Liver (tissue), 3 donors: ENCODE measurements around the gene TOB1.

Source experiments
- CTCF ChIP-seq: fragments of 150-350 bp; IDR thresholded peaks from 2 replicates; pipeline ENCODE4 v1.5.1; 2017; ENCODE audit warnings: improper control_type of control experiment, low read depth, low read length; ENCODE audit not compliant: missing input control
- EGR1 ChIP-seq, 2 donors: IDR thresholded peaks; 2 replicates each; pipeline ENCODE4 v1.6.1; 2016 to 2018; ENCODE audit warnings: antibody characterized with exemption in 2 of 2, low read depth in 2 of 2
- FOXA1 ChIP-seq: IDR thresholded peaks from 2 replicates; pipeline ENCODE4 v1.6.1; 2016; ENCODE audit warnings: antibody characterized with exemption
- HNF4A ChIP-seq, 2 donors: conservative IDR thresholded peaks; 2 replicates each; pipeline ENCODE4 v1.6.1; 2016; ENCODE audit warnings: antibody characterized with exemption in 2 of 2, mild to moderate bottlenecking in 2 of 2
- JUND ChIP-seq, 2 donors: IDR thresholded peaks; 2 replicates each; pipeline ENCODE4 v1.6.1; 2016; ENCODE audit warnings: antibody characterized with exemption in 2 of 2
- RAD21 ChIP-seq, 2 donors: IDR thresholded peaks; 2 replicates each; pipeline ENCODE4 v1.6.1; 2016; ENCODE audit warnings: antibody characterized with exemption in 2 of 2, mild to moderate bottlenecking in 2 of 2
- REST ChIP-seq: IDR thresholded peaks from 2 replicates; pipeline ENCODE4 v1.6.1; 2016; ENCODE audit warnings: antibody characterized with exemption, mild to moderate bottlenecking
- TAF1 ChIP-seq: conservative IDR thresholded peaks from 2 replicates; pipeline ENCODE4 v1.6.1; 2016; ENCODE audit warnings: antibody characterized with exemption, mild to moderate bottlenecking
- donor health status: healthy.
- donor health status: healthy.

GRCh38 chr17:50900383-50900892 lies 34.3 kb upstream of the TOB1 start:
- TF ChIP-seq RAD21 (IDR thresholded peaks at IDR 0.05) (no peak), CTCF (no peak), TAF1 (no peak), HNF4A (conservative IDR thresholded peaks at IDR 0.05) (no peak), REST (no peak), EGR1 (IDR thresholded peaks at IDR 0.05; ENCODE audit: low read depth in 2 of 2) (no peak), FOXA1 (no peak), JUND (IDR thresholded peaks at IDR 0.05) (no peak)
